Panc1 (cell line): ENCODE results near the gene ZNF784. TPM values are rescaled to one million over a fixed set of nuclear protein-coding genes. Genes with fewer than 3 reads are reported as not detected.
A peak's percentile ranks its signal among the peaks of the same experiment; 100 is the strongest.

ENCODE experiments used
- ATAC-seq: fragments of 200-7000 bp; cut with Tn5 transposase; 2 replicates; pipeline ENCODE4 v1.9.1; 2020; ENCODE audit warnings: mild to moderate bottlenecking, moderate library complexity
- BruUV-seq: library from RNA; stranded (reverse); fragments of 400-500 nt; replicated peaks from 2 replicates; lab custom pipeline; 2021; lab: Mats Ljungman, UMichigan
- CTCF ChIA-PET: fragments of 300-600 bp; sonication (Branson Sonifier 250); formaldehyde crosslinking; loops from one replicate; lab custom pipeline; 2022; ENCODE audit warnings: antibody characterized with exemption; lab: Charles Lee
- POLR2A ChIA-PET: fragments of 300-600 bp; sonication (Branson Sonifier 250); formaldehyde crosslinking; loops from one replicate; lab custom pipeline; 2022; ENCODE audit warnings: antibody characterized with exemption; lab: Charles Lee
- DNase-seq: peaks from one replicate; pipeline ENCODE4 v3.0.0-alpha.2; 2010; ENCODE audit warnings: low read depth, low spot score
- H3K27ac ChIP-seq: 2 replicates; pipeline ENCODE4 v1.5.1; 2011; ENCODE audit warnings: mild to moderate bottlenecking, low read length, inconsistent platforms
- H3K27me3 ChIP-seq: fragments of 200-500 bp; sonication (Bioruptor generic); 2 replicates; pipeline ENCODE4 v1.6.0; 2014; ENCODE audit warnings: low read length, inconsistent platforms; ENCODE audit not compliant: control insufficient read depth, insufficient read depth
- H3K36me3 ChIP-seq: fragments of 200-500 bp; sonication (Bioruptor generic); 2 replicates; pipeline ENCODE4 v1.5.1; 2014; ENCODE audit warnings: inconsistent platforms, mild to moderate bottlenecking, low read length, moderate library complexity; ENCODE audit not compliant: control insufficient read depth, insufficient read depth
- H3K4me1 ChIP-seq: 2 replicates; pipeline ENCODE4 v1.5.1; 2011; ENCODE audit warnings: inconsistent platforms, mild to moderate bottlenecking, low read length, moderate library complexity; ENCODE audit not compliant: control insufficient read depth, insufficient read depth
- H3K4me3 ChIP-seq, 2 experiments: 2 replicates each; pipeline ENCODE4 v1.5.1; 2011 to 2012; ENCODE audit warnings: low read depth in 2 of 2, low read length in 2 of 2, mild to moderate bottlenecking in 2 of 2, inconsistent platforms in 1 of 2, moderate library complexity in 1 of 2
- H3K9me3 ChIP-seq: fragments of 200-500 bp; sonication (Bioruptor generic); 2 replicates; pipeline ENCODE4 v1.5.1; 2014; ENCODE audit warnings: low read depth, mild to moderate bottlenecking, inconsistent platforms, low read length, moderate library complexity; ENCODE audit not compliant: control insufficient read depth, insufficient read depth
- POLR2AphosphoS5 ChIP-seq: IDR thresholded peaks from 2 replicates; pipeline ENCODE4 v1.6.1; 2012; ENCODE audit warnings: mild to moderate bottlenecking, low read depth, low read length, moderate library complexity
- REST ChIP-seq, 2 experiments: IDR thresholded peaks; 2 replicates each; pipeline ENCODE4 v1.6.1; 2011 to 2012; ENCODE audit warnings: low read depth in 2 of 2, control low read depth in 1 of 2, low read length in 1 of 2, mild to moderate bottlenecking in 1 of 2, moderate library complexity in 1 of 2; ENCODE audit not compliant: insufficient read depth in 1 of 2
- SIN3A ChIP-seq: IDR thresholded peaks from 2 replicates; pipeline ENCODE4 v1.6.1; 2012; ENCODE audit warnings: low read depth, mild to moderate bottlenecking, low read length, moderate library complexity, borderline replicate concordance; ENCODE audit not compliant: insufficient read depth
- TCF7L2 ChIP-seq: IDR thresholded peaks from 2 replicates; pipeline ENCODE4 v1.6.1; 2011; ENCODE audit warnings: mild to moderate bottlenecking, low read depth, low read length, inconsistent platforms
- in situ Hi-C: cut with HindIII; loops from 2 replicates; pipeline ENCODE4 v1.10.0; 2016; ENCODE audit warnings: low sequenced_read_pairs, low pct_unique_long_range_greater_than_20kb
- intact Hi-C: fragments of 100-400 bp; cut with micrococcal nuclease; formaldehyde crosslinking; loops from one replicate; pipeline ENCODE4 v1.10.0; 2022; ENCODE audit not compliant: unreplicated experiment
- total RNA-seq: library from RNA; stranded (reverse); gene quantifications from one replicate; pipeline ENCODE4 v1.2.1, GENCODE V29; 2021; ENCODE audit not compliant: unreplicated experiment
- TF ChIP-seq, protein P1 (sequence below): fragments of 450-650 bp; IDR thresholded peaks from 2 replicates; pipeline ENCODE4 v1.5.1; 2017; ENCODE audit warnings: mild to moderate bottlenecking

The ZNF784 gene
- total RNA-seq, 1 experiment from 2014 or later = 8.9 TPM

DNA sequence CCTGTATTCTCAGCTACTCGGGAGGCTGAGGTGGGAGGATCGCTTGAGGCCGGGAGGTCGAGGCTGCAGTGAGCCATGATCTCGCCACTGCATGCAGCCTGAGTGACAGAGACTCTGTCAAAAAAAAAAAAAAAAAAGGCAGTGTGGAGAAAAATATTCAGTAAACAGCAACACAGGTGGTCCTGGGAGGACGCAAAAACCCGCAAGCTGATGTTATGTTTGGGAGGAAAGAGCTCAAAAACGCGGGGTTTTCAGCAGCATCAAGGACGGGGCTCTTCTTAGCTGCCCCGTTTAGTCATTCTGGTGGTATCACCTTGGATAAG, 599 bp upstream of the ZNF784 start:
- Histone ChIP-seq H3K4me3 (peak overlapping the region; percentile 60 to 82), H3K9me3 (no peaks in the 10 kb centered on the region), H3K36me3 (no peaks in the 10 kb centered on the region), H3K27ac (peak overlapping the region; percentile 40), H3K27me3 (no peaks in the 10 kb centered on the region), H3K4me1 (0 out of 2 replicates have a peak, but pooled peaks cover 3% of the 10 kb centered on the region)
- ChIA-PET CTCF (interaction anchor here (0.6 to 1.0 kb wide), 7 partner anchors 13 to 478 kb away, joined by 3 to 10 read pairs (median 3); no protein-coding TSS in a partner anchor), POLR2A (interaction anchor here (0.5 to 1.0 kb wide), 10 partner anchors 10 to 1076 kb away, joined by 3 to 20 read pairs (median 6); no protein-coding TSS in a partner anchor)
- ATAC-seq (no peak), DNase-seq (no peak)
- intact Hi-C loops = no loop called here
- TF ChIP-seq TCF7L2 (no peak), SIN3A (no peak), REST (IDR thresholded peaks at IDR 0.05; ENCODE audit: insufficient read depth in 1 of 2, low read depth in 2 of 2, low read length in 1 of 2) (no peak), POLR2AphosphoS5 (no peak)
- TF ChIP-seq, protein P1, sequence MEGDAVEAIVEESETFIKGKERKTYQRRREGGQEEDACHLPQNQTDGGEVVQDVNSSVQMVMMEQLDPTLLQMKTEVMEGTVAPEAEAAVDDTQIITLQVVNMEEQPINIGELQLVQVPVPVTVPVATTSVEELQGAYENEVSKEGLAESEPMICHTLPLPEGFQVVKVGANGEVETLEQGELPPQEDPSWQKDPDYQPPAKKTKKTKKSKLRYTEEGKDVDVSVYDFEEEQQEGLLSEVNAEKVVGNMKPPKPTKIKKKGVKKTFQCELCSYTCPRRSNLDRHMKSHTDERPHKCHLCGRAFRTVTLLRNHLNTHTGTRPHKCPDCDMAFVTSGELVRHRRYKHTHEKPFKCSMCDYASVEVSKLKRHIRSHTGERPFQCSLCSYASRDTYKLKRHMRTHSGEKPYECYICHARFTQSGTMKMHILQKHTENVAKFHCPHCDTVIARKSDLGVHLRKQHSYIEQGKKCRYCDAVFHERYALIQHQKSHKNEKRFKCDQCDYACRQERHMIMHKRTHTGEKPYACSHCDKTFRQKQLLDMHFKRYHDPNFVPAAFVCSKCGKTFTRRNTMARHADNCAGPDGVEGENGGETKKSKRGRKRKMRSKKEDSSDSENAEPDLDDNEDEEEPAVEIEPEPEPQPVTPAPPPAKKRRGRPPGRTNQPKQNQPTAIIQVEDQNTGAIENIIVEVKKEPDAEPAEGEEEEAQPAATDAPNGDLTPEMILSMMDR = no peak
- in situ Hi-C loops = no loop called here
- TSS peak; percentile 63 for BruUV-seq

- in situ Hi-C loops (no loop called here), intact Hi-C loops (no loop called here)
- ChIA-PET POLR2A (no interaction called here), CTCF (no interaction called here)
- 0 out of 2 replicates have a peak, but pooled peaks cover 3% of the 10 kb centered on the region for H3K4me1 ChIP-seq
- no peak for ATAC-seq
- H3K27ac ChIP-seq = 0 out of 2 replicates have a peak overlapping the region, but pooled peaks have one; percentile 13
- DNase-seq = no peak
- TF ChIP-seq, protein P1 = no peak
- TF ChIP-seq POLR2AphosphoS5 = no peak
- TF ChIP-seq TCF7L2 = no peak
- TF ChIP-seq SIN3A = no peak
- TF ChIP-seq REST (IDR thresholded peaks at IDR 0.05; ENCODE audit: insufficient read depth in 1 of 2, low read depth in 2 of 2, low read length in 1 of 2) = no peak
- H3K36me3 ChIP-seq = no peaks in the 10 kb centered on the region
- peak overlapping the region; percentile 19 to 51 for H3K4me3 ChIP-seq
- H3K9me3 ChIP-seq = no peaks in the 10 kb centered on the region
- BruUV-seq = TSS peak; percentile 90
- no peaks in the 10 kb centered on the region for H3K27me3 ChIP-seq
These were observed 805 bp downstream of the ZNF784 start for GRCh38 chr19:55623561-55623960.
